ENCODE results near the gene JUN. TPM values are rescaled to one million over a fixed set of nuclear protein-coding genes. Genes with fewer than 3 reads are reported as not detected.
"Not testable (repeated sequence)": the region's sequence is repeated elsewhere in the genome, so short reads cannot be mapped to it uniquely, and the experiment has no call there.

The JUN gene
- total RNA-seq, 2 donors from 2014 or later, result 1,878 to 2,007 TPM

DNA sequence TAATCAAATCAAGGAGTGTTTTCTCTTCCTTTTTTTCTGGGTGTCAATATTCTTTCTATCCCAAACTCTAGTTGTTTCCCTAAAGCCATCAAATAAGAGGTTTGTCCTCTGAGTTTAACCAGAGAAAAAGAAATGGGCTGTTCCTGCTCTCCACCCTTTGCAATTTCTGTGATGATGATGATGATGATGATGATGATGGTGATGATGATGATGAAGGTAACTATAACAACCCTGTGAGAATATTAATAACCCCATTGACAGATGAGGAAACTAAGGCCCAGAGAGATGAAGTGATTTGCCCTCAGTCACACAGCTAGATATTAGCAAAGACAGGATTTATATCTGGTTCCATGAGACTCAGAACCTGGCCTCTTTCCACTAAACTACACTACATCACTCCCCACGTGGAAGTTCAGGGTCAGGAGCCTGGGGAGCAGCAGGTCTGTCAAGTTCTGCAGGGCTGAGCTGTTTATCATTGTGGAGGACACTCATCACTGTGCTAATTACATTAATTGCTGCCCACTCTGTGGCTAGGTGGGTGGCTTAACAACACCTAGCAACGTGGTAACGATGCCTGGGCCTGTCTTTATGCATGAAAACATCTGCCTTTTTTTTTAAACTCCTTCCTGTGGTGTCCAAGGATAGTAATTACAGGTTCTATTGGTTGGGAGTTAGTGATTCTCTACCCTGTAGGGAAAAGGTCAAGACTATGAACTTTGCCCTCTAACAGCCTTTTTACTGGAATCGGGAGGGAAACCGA lies 19.0 kb upstream of the JUN start:
- H3K4me3 Mint-ChIP-seq, result no peak overlapping the region
- H3K27ac Mint-ChIP-seq, result no peak overlapping the region
- DNase-seq, result no peak
- peaks cover 24% of the 10 kb centered on the region for H3K4me1 Mint-ChIP-seq
- no peak for ATAC-seq
- peaks cover 11% of the 10 kb centered on the region for H3K36me3 Mint-ChIP-seq (ENCODE audit: low read depth)
- H3K27me3 Mint-ChIP-seq, result no peaks in the 10 kb centered on the region
- H3K9me3 ChIP-seq (ENCODE audit: control insufficient read depth, low read length, poor library complexity, severe bottlenecking), result no peaks in the 10 kb centered on the region

DNA sequence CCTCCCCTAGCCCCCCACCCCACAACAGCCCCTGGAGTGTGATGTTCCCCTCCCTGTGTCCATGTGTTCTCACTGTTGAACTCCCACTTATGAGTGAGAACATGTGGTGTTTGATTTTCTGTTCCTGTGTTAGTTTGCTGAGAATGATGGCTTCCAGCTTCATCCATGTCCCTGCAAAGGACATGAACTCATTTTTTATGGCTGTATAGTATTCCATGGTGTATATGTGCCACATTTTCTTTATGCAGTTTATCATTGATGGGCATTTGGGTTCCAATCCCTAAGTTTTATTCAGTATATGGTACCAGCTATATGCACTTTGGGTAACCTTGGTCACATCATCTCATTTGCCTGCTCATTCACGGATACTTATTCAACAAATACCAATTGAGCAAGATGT lies 17.4 kb upstream of the JUN start:
- H3K4me1 Mint-ChIP-seq, result peaks cover 19% of the 10 kb centered on the region
- DNase-seq; H3K4me3 Mint-ChIP-seq; H3K9me3 ChIP-seq (ENCODE audit: control insufficient read depth, low read length, poor library complexity, severe bottlenecking); H3K27me3 Mint-ChIP-seq; ATAC-seq; H3K27ac Mint-ChIP-seq: not testable (repeated sequence)
- peaks cover 11% of the 10 kb centered on the region for H3K36me3 Mint-ChIP-seq (ENCODE audit: low read depth)

DNA sequence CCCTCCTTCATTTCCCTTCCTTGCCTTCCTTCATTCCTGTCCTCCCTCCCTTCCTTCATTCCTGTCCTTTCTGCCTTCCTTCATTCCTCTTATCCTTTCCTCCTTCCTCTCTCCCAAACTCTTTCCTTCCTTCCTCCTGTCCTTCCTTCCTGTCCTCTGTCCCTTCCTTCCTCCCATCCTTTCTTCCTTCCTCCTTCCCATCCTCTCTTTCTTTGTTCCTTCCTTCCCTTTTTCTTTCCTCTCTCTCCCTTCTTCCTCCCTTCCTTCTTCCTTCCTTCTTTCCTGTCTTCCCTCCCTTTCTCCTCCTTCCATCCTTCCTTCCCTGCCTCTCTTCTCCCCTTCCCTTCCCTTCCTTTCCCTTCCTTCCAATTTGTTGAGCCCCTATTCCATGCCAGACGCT lies 15.8 kb upstream of the JUN start:
- DNase-seq (no peak), ATAC-seq (no peak)
- Mint-ChIP-seq H3K4me1 (peaks cover 21% of the 10 kb centered on the region), H3K36me3 (ENCODE audit: low read depth) (peaks cover 5% of the 10 kb centered on the region), H3K27me3 (no peaks in the 10 kb centered on the region), H3K4me3 (no peak overlapping the region), H3K27ac (peak overlapping the region; percentile 4)
- H3K9me3 ChIP-seq (ENCODE audit: control insufficient read depth, low read length, poor library complexity, severe bottlenecking), result no peaks in the 10 kb centered on the region

DNA sequence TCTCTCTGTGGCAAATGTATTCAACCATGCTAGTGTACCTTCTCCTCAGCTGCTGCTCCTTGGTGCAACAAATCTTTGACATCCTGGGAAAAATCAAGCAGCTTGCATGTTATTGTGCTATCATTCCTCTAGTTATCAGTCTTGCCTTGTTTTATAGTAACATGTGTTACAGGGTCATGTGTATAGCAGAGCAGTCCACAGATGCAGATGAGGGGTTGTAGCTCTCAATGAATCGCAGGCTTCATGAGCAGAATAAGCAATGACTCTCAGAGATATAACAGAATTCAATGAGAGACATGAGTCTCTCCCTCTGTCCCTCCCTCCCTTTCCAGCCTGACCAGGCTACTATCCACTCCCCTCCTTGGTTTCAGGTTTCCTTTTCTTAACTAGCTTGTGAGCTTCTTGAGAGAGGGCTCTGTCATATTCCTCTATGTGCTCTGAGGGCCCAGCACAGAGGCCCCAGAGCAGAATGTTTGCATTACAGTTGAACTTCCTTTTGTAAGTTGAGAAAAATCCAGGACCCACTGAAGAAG lies 15.1 kb upstream of the JUN start:
- Mint-ChIP-seq H3K4me1 (peaks cover 27% of the 10 kb centered on the region), H3K27ac (peak overlapping the region; percentile 4), H3K4me3 (no peak overlapping the region), H3K27me3 (no peaks in the 10 kb centered on the region), H3K36me3 (ENCODE audit: low read depth) (peaks cover 4% of the 10 kb centered on the region)
- H3K9me3 ChIP-seq (ENCODE audit: control insufficient read depth, low read length, poor library complexity, severe bottlenecking), result no peaks in the 10 kb centered on the region
- DNase-seq (no peak), ATAC-seq (no peak)

DNA sequence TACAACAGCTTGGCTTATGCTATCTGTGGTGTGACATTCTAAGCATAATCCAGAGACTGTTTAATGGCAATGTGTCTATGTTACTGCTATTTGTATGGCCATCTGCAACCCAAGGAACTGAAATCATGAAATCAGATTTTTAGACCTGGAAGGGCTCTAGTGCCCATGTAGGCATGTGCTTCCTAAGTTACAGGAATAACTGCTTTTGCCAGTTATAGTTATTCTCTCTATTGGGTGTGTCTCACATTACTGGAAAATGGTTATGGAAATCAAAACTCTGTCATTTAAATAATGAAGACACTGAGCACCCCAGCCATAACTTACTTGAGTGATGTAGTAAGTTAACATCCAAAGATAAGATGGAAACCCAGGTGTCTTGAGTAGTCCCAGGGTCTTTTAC lies 12.6 kb upstream of the JUN start:
- ATAC-seq (no peak), DNase-seq (no peak)
- H3K9me3 ChIP-seq (ENCODE audit: control insufficient read depth, low read length, poor library complexity, severe bottlenecking), result no peaks in the 10 kb centered on the region
- H3K27me3 Mint-ChIP-seq, result no peaks in the 10 kb centered on the region
- no peak overlapping the region for H3K27ac Mint-ChIP-seq
- peaks cover 32% of the 10 kb centered on the region for H3K4me1 Mint-ChIP-seq
- H3K4me3 Mint-ChIP-seq, result no peak overlapping the region
- peaks cover 4% of the 10 kb centered on the region for H3K36me3 Mint-ChIP-seq (ENCODE audit: low read depth)

DNA sequence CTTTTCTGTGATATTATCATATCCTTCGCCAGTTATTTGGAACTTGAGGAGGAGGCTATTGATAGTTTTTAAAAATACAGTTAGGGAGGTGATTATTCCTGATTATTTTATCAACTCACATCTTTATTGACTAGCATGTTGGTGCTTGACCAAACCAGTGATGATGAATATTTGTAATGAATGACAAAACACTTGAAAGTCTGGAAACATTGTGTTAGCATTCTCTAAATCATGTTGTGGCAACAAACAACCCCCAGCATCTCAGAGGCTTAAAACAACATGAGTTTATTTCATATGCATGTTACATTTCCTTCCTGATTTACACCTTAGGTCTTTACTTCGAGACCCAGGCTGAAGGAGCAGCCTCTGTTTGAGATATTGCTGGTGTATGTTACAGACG lies 10.7 kb upstream of the JUN start:
- ATAC-seq, result no peak
- Mint-ChIP-seq H3K27ac (no peak overlapping the region), H3K36me3 (ENCODE audit: low read depth) (peaks cover 4% of the 10 kb centered on the region), H3K27me3 (no peaks in the 10 kb centered on the region), H3K4me3 (no peak overlapping the region), H3K4me1 (peaks cover 34% of the 10 kb centered on the region)
- no peak for DNase-seq
- H3K9me3 ChIP-seq (ENCODE audit: control insufficient read depth, low read length, poor library complexity, severe bottlenecking), result no peaks in the 10 kb centered on the region

DNA sequence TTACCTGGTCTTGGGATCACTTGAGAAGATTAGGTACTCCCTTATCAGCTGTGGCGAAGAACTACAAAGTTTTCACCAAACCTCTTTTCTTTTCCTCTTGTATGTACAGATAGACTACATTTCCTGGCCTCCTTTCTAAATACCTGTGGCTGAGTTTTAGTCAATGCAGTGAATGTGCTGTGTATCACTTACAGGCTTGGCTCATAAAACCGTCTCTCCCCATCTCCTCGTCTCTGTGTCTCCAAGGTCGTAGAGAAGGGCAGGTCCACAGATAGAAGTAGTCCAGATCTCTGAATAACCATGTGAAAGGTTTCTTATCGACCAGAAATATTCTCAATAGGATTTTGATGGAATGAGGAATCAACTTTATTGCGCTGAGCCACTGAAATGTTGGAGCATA lies 9.0 kb upstream of the JUN start:
- peaks cover 34% of the 10 kb centered on the region for H3K4me1 Mint-ChIP-seq
- ATAC-seq (no peak), DNase-seq (no peak)
- peak overlapping the region; percentile 54 for H3K27ac Mint-ChIP-seq
- no peaks in the 10 kb centered on the region for H3K9me3 ChIP-seq (ENCODE audit: control insufficient read depth, low read length, poor library complexity, severe bottlenecking)
- H3K27me3 Mint-ChIP-seq, result no peaks in the 10 kb centered on the region
- H3K4me3 Mint-ChIP-seq, result no peak overlapping the region
- H3K36me3 Mint-ChIP-seq (ENCODE audit: low read depth), result peaks cover 2% of the 10 kb centered on the region

DNA sequence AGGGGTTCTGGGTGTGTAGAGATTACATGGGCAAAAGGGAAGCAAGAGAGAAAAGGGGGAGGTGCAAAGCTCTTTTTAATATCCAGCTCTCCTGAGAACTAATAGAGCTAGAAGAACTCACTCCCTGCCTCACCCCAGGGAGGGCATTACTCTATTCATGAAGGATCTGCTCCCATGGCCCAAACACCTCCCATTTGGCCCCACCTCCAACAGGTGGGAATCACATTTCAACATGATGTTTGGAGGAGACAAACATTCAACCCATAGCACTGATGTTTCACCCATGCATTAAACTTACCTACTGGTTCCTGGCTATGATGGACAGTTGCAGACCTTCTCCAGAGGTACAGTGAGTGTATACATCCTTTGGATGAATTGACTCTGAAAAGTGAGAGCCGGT lies 7.3 kb upstream of the JUN start:
- no peak overlapping the region for H3K4me3 Mint-ChIP-seq
- no peaks in the 10 kb centered on the region for H3K27me3 Mint-ChIP-seq
- no peaks in the 10 kb centered on the region for H3K9me3 ChIP-seq (ENCODE audit: control insufficient read depth, low read length, poor library complexity, severe bottlenecking)
- H3K27ac Mint-ChIP-seq, result peak overlapping the region; percentile 54
- DNase-seq, result no peak
- peaks cover 36% of the 10 kb centered on the region for H3K4me1 Mint-ChIP-seq
- peaks cover 4% of the 10 kb centered on the region for H3K36me3 Mint-ChIP-seq (ENCODE audit: low read depth)
- ATAC-seq, result no peak

DNA sequence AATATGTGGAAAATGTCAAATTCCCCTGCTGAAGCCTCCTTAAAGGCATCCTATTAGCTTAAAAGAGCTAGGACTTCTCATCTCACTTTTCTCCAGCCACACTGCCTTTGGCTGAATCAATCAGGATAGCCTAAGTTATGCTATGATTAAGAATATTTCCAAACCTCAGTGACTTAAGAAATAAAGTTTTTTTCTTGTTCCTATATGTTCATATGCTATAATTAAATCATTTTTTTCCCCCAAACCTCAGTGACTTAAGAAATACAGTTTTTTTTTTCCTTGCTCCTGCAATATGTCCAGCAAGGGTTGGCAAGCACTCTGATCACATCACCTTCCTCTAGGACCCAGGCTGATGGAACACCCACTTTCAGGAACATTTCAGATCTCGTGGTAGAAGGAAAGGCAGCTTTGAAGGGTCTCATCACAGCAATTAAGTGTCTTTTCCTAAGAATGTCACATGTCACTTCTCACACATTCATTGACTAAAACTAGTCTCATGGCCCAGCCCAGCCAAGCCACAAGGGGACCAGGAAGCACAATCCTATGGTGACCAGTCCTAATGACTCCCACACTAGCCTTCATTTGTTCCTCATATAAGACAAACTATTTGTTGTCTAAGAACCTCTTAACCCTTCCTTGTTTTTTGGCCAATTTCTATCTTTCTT lies 6.3 kb upstream of the JUN start:
- no peaks in the 10 kb centered on the region for H3K9me3 ChIP-seq (ENCODE audit: control insufficient read depth, low read length, poor library complexity, severe bottlenecking)
- DNase-seq (no peak), ATAC-seq (no peak)
- peaks cover 32% of the 10 kb centered on the region for H3K4me1 Mint-ChIP-seq
- H3K4me3 Mint-ChIP-seq, result no peak overlapping the region
- H3K27me3 Mint-ChIP-seq, result no peaks in the 10 kb centered on the region
- peaks cover 4% of the 10 kb centered on the region for H3K36me3 Mint-ChIP-seq (ENCODE audit: low read depth)
- H3K27ac Mint-ChIP-seq, result peak overlapping the region; percentile 54

DNA sequence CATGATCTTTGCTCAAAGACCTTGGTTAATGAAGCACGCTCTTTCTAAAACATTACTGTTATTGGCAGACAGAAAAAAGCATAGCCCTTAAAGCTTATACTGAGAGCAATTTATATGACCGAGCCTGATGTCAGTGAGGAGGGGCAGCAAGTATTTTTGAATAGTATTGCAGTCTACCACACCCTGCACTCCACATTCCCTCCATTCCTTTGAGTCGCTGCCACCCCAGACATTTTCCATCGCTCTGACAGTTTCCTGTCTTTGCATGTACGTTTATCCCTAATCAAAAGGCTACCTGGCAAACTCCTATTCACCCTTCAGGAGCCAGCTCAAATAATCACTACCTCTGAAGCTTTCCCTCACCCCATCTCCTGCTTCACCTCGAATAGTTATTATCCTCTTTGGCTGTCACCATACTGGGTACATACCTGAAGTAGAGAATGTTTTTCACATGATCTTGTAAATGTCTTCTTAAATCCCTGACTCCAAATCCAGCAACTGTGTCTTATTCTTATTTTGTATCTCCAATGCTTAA lies 5.5 kb upstream of the JUN start:
- DNase-seq (no peak), ATAC-seq (no peak)
- H3K9me3 ChIP-seq (ENCODE audit: control insufficient read depth, low read length, poor library complexity, severe bottlenecking), result no peaks in the 10 kb centered on the region
- Mint-ChIP-seq H3K4me3 (no peak overlapping the region), H3K4me1 (peaks cover 29% of the 10 kb centered on the region), H3K36me3 (ENCODE audit: low read depth) (peaks cover 4% of the 10 kb centered on the region), H3K27me3 (no peaks in the 10 kb centered on the region), H3K27ac (no peak overlapping the region)

DNA sequence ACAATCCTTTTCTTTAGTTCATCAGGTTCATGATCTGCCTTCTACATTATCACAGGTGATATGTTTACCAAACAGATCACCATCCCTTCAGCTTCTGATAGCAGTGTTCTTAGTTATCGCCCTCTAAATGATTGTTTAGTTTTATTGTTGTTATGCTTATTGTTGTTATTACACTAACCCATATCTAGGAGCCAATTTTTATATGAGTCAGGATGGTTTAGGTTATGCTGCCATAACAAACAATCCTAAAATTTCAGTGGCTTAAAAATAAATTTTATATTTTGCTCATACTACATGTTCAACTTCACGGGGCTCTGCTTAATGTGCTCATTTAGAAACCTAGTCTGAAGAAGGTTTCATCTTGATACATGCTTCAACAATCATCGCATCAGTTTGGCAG lies 4.4 kb upstream of the JUN start:
- no peaks in the 10 kb centered on the region for H3K9me3 ChIP-seq (ENCODE audit: control insufficient read depth, low read length, poor library complexity, severe bottlenecking)
- ATAC-seq (no peak), DNase-seq (no peak)
- Mint-ChIP-seq H3K4me1 (peaks cover 23% of the 10 kb centered on the region), H3K27ac (no peak overlapping the region), H3K4me3 (no peak overlapping the region), H3K36me3 (ENCODE audit: low read depth) (peaks cover 4% of the 10 kb centered on the region), H3K27me3 (no peaks in the 10 kb centered on the region)

DNA sequence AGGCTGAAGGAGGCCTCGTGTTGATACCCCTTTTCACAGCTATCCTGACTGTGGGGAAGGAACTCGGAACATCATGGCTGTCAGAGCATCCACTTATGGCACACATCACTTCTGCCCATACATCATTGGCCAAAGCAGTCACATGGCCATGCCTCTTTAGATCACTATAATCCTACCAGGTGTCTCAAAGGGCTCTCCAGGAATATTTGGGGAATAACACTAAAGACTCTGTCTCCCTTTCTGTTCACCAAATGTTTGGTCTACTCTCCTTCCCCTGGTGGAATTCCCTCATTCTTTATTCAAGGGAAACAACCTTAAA lies 3.0 kb upstream of the JUN start:
- H3K27ac Mint-ChIP-seq, result peak overlapping the region; percentile 96
- peak overlapping the region; percentile 39 for H3K4me3 Mint-ChIP-seq
- H3K9me3 ChIP-seq (ENCODE audit: control insufficient read depth, low read length, poor library complexity, severe bottlenecking), result no peaks in the 10 kb centered on the region
- no peak for DNase-seq
- no peak for ATAC-seq
- peaks cover 6% of the 10 kb centered on the region for H3K27me3 Mint-ChIP-seq
- H3K36me3 Mint-ChIP-seq (ENCODE audit: low read depth), result peaks cover 4% of the 10 kb centered on the region
- H3K4me1 Mint-ChIP-seq, result peaks cover 29% of the 10 kb centered on the region

DNA sequence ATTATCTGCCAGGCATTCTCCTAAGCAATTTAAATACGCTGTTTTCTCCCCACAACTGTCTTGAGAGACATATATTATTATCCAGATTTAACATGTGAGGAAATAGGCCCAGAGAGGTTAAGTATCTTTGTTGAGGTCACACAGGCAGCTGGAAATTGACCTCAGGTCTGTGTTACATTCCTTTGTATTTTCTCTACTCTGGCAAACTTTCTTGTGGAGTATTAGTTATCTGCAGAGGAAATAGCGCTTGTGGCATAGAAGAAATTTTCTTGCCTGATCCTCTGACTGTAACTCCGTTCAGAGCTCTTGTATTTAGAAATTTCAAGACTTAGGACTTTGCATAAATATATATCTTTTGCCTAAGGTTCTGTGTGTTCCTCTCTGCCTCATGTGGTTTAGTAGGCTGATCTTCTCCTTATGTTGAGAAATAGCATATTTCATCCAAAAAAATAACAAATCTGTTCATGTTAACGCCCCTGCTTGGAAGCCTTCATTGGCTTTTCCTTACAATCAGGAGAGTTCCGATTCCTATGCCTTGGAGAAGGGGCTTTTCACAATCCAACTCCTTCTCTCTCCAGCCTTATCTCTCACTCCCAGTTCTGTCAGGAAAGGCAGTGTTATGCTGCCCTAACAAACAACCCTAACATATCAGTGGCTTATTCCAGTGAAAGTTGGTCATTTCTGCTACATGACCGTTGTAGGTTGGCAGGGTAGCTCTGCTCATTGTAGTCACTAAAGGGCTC lies 2.5 kb upstream of the JUN start:
- H3K27ac Mint-ChIP-seq, result peak overlapping the region; percentile 96
- DNase-seq (no peak), ATAC-seq (no peak)
- H3K27me3 Mint-ChIP-seq, result peaks cover 6% of the 10 kb centered on the region
- H3K4me3 Mint-ChIP-seq, result no peak overlapping the region
- peaks cover 4% of the 10 kb centered on the region for H3K36me3 Mint-ChIP-seq (ENCODE audit: low read depth)
- peaks cover 32% of the 10 kb centered on the region for H3K4me1 Mint-ChIP-seq
- H3K9me3 ChIP-seq (ENCODE audit: control insufficient read depth, low read length, poor library complexity, severe bottlenecking), result no peaks in the 10 kb centered on the region

Data from T-helper 17 cell (primary cell).